ENCODE measurements around the gene TM7SF3. TPM values are rescaled to one million over a fixed set of nuclear protein-coding genes. Genes with fewer than 3 reads are reported as not detected.
A peak's percentile ranks its signal among the peaks of the same experiment; 100 is the strongest.

TM7SF3 gene
- total RNA-seq, 3 donors from 2014 or later, result 47.6 to 69.9 (median 48.0) TPM

- intact Hi-C loops (cut with DNase I, micrococcal nuclease), result no loop called here
- H3K4me1 ChIP-seq (ENCODE audit: low read depth), result peaks cover 15% of the 10 kb centered on the region
Measured at GRCh38 chr12:26937443-26937862, 76.7 kb downstream of the TM7SF3 start.

GRCh38 chr12:26936559-26937442 lies 77.4 kb downstream of the TM7SF3 start:
- peaks cover 7% of the 10 kb centered on the region for H3K36me3 ChIP-seq (ENCODE audit: low read depth)
- H3K4me3 ChIP-seq, result no peak overlapping the region
- H3K4me1 ChIP-seq (ENCODE audit: low read depth), result peaks cover 15% of the 10 kb centered on the region
- no peak for DNase-seq
- intact Hi-C loops (cut with DNase I, micrococcal nuclease), result no loop called here
- TF ChIP-seq CTCF (IDR thresholded peaks at IDR 0.05), result no peak
- no peak for ATAC-seq
- H3K9me3 ChIP-seq, result no peaks in the 10 kb centered on the region

More at GRCh38 chr12:26937443-26937862, 76.7 kb downstream of the TM7SF3 start:
- peaks cover 7% of the 10 kb centered on the region for H3K36me3 ChIP-seq (ENCODE audit: low read depth)
- no peak for TF ChIP-seq CTCF (IDR thresholded peaks at IDR 0.05)
- ATAC-seq (no peak), DNase-seq (no peak)
- H3K9me3 ChIP-seq, result no peaks in the 10 kb centered on the region
- H3K4me3 ChIP-seq, result peak overlapping the region; percentile 51

GRCh38 chr12:26935636-26936378 lies 78.4 kb downstream of the TM7SF3 start:
- TF ChIP-seq CTCF (IDR thresholded peaks at IDR 0.05), result no peak
- Histone ChIP-seq H3K36me3 (ENCODE audit: low read depth) (peaks cover 7% of the 10 kb centered on the region), H3K9me3 (no peaks in the 10 kb centered on the region), H3K4me3 (no peak overlapping the region), H3K4me1 (ENCODE audit: low read depth) (peaks cover 15% of the 10 kb centered on the region)
- DNase-seq, result peak in 1 of 3 donors; percentile 28
- intact Hi-C loops (cut with DNase I, micrococcal nuclease), result no loop called here
- no peak for ATAC-seq

- H3K9me3 ChIP-seq, result no peaks in the 10 kb centered on the region
- DNase-seq (no peak), ATAC-seq (no peak)
- no peak overlapping the region for H3K4me3 ChIP-seq
- H3K4me1 ChIP-seq (ENCODE audit: low read depth), result no peaks in the 10 kb centered on the region
- H3K36me3 ChIP-seq (ENCODE audit: low read depth), result no peaks in the 10 kb centered on the region
- no peak for TF ChIP-seq CTCF (IDR thresholded peaks at IDR 0.05)
- intact Hi-C loops (cut with DNase I, micrococcal nuclease), result no loop called here
Measured at GRCh38 chr12:26929590-26929989, 84.6 kb downstream of the TM7SF3 start.

GRCh38 chr12:26928661-26929060 lies 85.5 kb downstream of the TM7SF3 start:
- H3K4me1 ChIP-seq (ENCODE audit: low read depth), result no peaks in the 10 kb centered on the region
- H3K36me3 ChIP-seq (ENCODE audit: low read depth), result no peaks in the 10 kb centered on the region
- TF ChIP-seq CTCF (IDR thresholded peaks at IDR 0.05), result no peak
- intact Hi-C loops (cut with DNase I, micrococcal nuclease), result no loop called here
- ATAC-seq (no peak), DNase-seq (no peak)
- H3K9me3 ChIP-seq, result no peaks in the 10 kb centered on the region
- H3K4me3 ChIP-seq, result no peak overlapping the region

Other genes starting within 250 kb of the TM7SF3 start
- 10 to 100 TPM; 33.3 to 60.8 (median 54.0) TPM for gene ITPR2, start 181.2 kb downstream of the TM7SF3 start, total RNA-seq
- 10 to 100 TPM; 15.0 to 17.6 (median 17.2) TPM for gene INTS13, start 76.4 kb downstream of the TM7SF3 start, total RNA-seq
- gene FGFR1OP2, start 75.9 kb downstream of the TM7SF3 start, total RNA-seq, result 10 to 100 TPM; 25.1 to 50.9 (median 28.2) TPM
- gene MED21, start 8.2 kb upstream of the TM7SF3 start, total RNA-seq, result 10 to 100 TPM; 37.0 to 56.9 (median 38.8) TPM
- gene C12orf71, start 68.2 kb upstream of the TM7SF3 start, total RNA-seq, result not detected
- gene STK38L, start 229.9 kb upstream of the TM7SF3 start, total RNA-seq, result 10 to 100 TPM; 45.2 to 69.4 (median 53.6) TPM

Measured in mucosa of descending colon (tissue), 3 donors.